Tibial artery (tissue), 4 donors: ENCODE data around the gene MALAT1.
"Not testable (repeated sequence)": the region's sequence is repeated elsewhere in the genome, so short reads cannot be mapped to it uniquely, and the experiment has no call there.

Experiments
- DNase-seq, 2 donors: peaks; one replicate each; pipeline ENCODE4 v3.0.0-alpha.2; 2019
- H3K27ac ChIP-seq, 2 donors: fragments of 200-600 bp; sonication (generic) in 1 of 2; 1 replicate in 1 of 2; 2 replicates in 1 of 2; pipeline ENCODE4 v1.5.1; 2018 to 2019; ENCODE audit warnings: mild to moderate bottlenecking in 1 of 2
- H3K27me3 ChIP-seq, 2 donors: fragments of 200-600 bp; sonication (generic) in 1 of 2; one replicate each; pipeline versions ENCODE4 v1.5.1 to v1.6.0; 2016 to 2019
- H3K36me3 ChIP-seq, 3 donors: fragments of 200-600 bp; sonication (generic) in 2 of 3; one replicate each; pipeline ENCODE4 v1.5.1; 2016 to 2019; ENCODE audit warnings: mild to moderate bottlenecking in 2 of 3
- H3K4me1 ChIP-seq, 4 donors: fragments of 200-600 bp; sonication (generic) in 2 of 4; 1 replicate in 3 of 4; 2 replicates in 1 of 4; pipeline ENCODE4 v1.5.1; 2016 to 2019
- H3K4me3 ChIP-seq, 2 donors: fragments of 200-600 bp; sonication (generic) in 1 of 2; 1 replicate in 1 of 2; 2 replicates in 1 of 2; pipeline ENCODE4 v1.5.1; 2018 to 2019; ENCODE audit warnings: mild to moderate bottlenecking in 2 of 2
- H3K9me3 ChIP-seq, 3 donors: fragments of 200-600 bp; sonication (generic) in 1 of 3; one replicate each; pipeline ENCODE4 v1.5.1; 2016 to 2019
- CTCF ChIP-seq, 2 experiments: fragments of 200-600 bp in 1 of 2; fragments of 450-650 bp in 1 of 2; IDR thresholded peaks; one replicate each; pipeline ENCODE4 v1.5.1; 2017 to 2019; ENCODE audit warnings: antibody characterized with exemption in 2 of 2, mild to moderate bottlenecking in 1 of 2, moderate library complexity in 1 of 2
- intact Hi-C: fragments of 100-400 bp; cut with DNase I; formaldehyde crosslinking; loops from one replicate; pipeline ENCODE4 v1.15.0; 2023; ENCODE audit warnings: low total_unique reads

MALAT1 gene

DNA sequence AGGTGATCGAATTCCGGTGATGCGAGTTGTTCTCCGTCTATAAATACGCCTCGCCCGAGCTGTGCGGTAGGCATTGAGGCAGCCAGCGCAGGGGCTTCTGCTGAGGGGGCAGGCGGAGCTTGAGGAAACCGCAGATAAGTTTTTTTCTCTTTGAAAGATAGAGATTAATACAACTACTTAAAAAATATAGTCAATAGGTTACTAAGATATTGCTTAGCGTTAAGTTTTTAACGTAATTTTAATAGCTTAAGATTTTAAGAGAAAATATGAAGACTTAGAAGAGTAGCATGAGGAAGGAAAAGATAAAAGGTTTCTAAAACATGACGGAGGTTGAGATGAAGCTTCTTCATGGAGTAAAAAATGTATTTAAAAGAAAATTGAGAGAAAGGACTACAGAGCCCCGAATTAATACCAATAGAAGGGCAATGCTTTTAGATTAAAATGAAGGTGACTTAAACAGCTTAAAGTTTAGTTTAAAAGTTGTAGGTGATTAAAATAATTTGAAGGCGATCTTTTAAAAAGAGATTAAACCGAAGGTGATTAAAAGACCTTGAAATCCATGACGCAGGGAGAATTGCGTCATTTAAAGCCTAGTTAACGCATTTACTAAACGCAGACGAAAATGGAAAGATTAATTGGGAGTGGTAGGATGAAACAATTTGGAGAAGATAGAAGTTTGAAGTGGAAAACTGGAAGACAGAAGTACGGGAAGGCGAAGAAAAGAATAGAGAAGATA lies at the start of gene MALAT1:
TSS of gene MALAT1 (plus strand) at position 69 of the 736 bp plus-strand sequence.
- peaks cover 34 to 40% (median 40%) of the 10 kb centered on the region in 3 donors for H3K36me3 ChIP-seq
- TF ChIP-seq CTCF (IDR thresholded peaks at IDR 0.05), result peak in 1 of 2 experiments; percentile 27
- intact Hi-C loops, result no loop called here
- H3K4me3 ChIP-seq, result peak within 1 kb of the TSS; percentile 74 to 86
- peak; percentile 92 to 95 for DNase-seq
- H3K4me1 ChIP-seq, result peaks cover 8 to 35% (median 23%) of the 10 kb centered on the region in 4 donors
- H3K27me3 ChIP-seq, result no peaks in the 10 kb centered on the region
- H3K27ac ChIP-seq, result peak within 1 kb of the TSS; percentile 99
- H3K9me3 ChIP-seq, result no peaks in the 10 kb centered on the region

DNA sequence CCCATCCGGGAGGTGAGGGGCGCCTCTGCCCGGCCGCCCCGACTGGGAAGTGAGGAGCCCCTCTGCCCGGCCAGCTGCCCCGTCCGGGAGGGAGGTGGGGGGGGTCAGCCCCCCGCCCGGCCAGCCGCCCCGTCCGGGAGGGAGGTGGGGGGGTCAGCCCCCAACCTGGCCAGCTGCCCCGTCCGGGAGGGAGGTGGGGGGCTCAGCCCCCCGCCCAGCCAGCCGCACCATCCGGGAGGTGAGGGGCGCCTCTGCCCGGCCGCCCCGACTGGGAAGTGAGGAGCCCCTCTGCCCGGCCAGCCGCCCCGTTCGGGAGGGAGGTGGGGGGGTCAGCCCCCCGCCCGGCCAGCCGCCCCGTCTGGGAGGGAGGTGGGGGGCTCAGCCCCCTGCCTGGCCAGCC lies 47.5 kb upstream of the MALAT1 start:
- H3K9me3 ChIP-seq, DNase-seq, H3K27me3 ChIP-seq, H3K36me3 ChIP-seq, H3K27ac ChIP-seq, intact Hi-C loops, H3K4me3 ChIP-seq: not testable (repeated sequence)
- H3K4me1 ChIP-seq, result peaks cover 0 to 40% (median 17%) of the 10 kb centered on the region in 4 donors

GRCh38 chr11:65452259-65452658 lies 46.6 kb upstream of the MALAT1 start:
- H3K27ac ChIP-seq, result peak overlapping the region; percentile 79 to 87
- peaks cover 0 to 30% (median 15%) of the 10 kb centered on the region in 4 donors for H3K4me1 ChIP-seq
- intact Hi-C loops, result not testable (repeated sequence)

DNA sequence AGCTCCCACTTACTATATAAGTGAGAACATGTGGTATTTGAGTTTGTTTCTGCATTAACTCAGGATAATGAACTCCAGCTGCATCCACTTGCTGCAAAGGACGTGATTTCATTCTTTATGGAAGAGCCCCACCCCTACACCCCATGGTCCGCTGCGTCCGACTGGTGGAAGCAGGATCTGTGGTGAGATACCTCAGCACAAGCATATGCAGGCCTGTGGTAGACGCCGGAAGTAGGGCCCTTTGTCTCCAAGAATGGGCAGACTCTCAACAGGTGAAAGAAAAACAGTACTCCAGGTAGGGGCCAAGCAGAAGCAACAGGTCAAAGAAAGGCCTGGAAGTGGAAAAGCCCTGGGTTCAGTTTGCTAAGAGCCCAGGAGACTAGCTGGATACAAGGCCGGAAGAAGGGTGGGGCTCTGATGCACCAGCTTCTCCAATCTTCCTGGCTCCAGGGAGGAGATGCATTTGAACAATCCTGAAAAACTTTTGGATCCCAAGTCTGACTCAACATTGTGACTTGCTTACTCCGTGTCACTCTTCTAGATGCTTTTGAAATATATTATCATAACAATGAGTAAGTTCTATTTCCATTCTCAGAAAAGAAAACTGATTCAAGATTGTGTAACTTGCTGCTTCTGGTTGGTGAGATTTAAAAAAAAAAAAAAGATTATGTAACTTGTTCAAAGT lies 45.9 kb upstream of the MALAT1 start:
- TF ChIP-seq CTCF (IDR thresholded peaks at IDR 0.05), result no peak
- Histone ChIP-seq H3K27me3 (no peaks in the 10 kb centered on the region), H3K4me1 (peaks cover 0 to 27% (median 15%) of the 10 kb centered on the region in 4 donors), H3K36me3 (no peaks in the 10 kb centered on the region), H3K4me3 (no peak overlapping the region), H3K27ac (peak overlapping the region; percentile 79 to 87), H3K9me3 (no peaks in the 10 kb centered on the region)
- peak; percentile 68 to 78 for DNase-seq
- intact Hi-C loops, result no loop called here

More at GRCh38 chr11:65452259-65452658, 46.6 kb upstream of the MALAT1 start:
- not testable (repeated sequence) for H3K9me3 ChIP-seq, H3K4me3 ChIP-seq, H3K27me3 ChIP-seq, H3K36me3 ChIP-seq, DNase-seq

DNA sequence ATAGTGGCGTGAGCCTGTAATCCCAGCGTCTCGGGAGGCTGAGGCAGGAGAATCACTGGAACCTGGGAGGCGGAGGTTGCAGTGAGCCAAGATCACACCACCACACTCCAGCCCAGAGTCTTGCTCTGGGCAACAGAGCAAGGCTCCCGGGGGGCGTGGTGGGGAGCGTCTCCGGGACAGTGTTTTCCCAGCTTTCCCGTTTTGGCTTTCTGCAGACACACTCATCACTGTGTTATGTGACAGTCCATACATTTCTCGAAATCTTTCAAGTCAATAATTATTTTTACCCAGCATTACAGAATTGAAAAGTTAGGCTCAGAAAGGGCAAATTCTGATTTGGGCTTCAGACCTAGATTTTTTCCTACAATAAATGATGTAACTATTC lies 44.5 kb upstream of the MALAT1 start:
- Histone ChIP-seq H3K4me1 (peaks cover 0 to 27% (median 15%) of the 10 kb centered on the region in 4 donors), H3K27ac (peak overlapping the region; percentile 79 to 87), H3K9me3 (no peaks in the 10 kb centered on the region), H3K4me3 (peak overlapping the region; percentile 53 to 56), H3K36me3 (no peaks in the 10 kb centered on the region), H3K27me3 (no peaks in the 10 kb centered on the region)
- no peak for TF ChIP-seq CTCF (IDR thresholded peaks at IDR 0.05)
- DNase-seq, result peak in 1 of 2 donors; percentile 72
- intact Hi-C loops, result no loop called here

DNA sequence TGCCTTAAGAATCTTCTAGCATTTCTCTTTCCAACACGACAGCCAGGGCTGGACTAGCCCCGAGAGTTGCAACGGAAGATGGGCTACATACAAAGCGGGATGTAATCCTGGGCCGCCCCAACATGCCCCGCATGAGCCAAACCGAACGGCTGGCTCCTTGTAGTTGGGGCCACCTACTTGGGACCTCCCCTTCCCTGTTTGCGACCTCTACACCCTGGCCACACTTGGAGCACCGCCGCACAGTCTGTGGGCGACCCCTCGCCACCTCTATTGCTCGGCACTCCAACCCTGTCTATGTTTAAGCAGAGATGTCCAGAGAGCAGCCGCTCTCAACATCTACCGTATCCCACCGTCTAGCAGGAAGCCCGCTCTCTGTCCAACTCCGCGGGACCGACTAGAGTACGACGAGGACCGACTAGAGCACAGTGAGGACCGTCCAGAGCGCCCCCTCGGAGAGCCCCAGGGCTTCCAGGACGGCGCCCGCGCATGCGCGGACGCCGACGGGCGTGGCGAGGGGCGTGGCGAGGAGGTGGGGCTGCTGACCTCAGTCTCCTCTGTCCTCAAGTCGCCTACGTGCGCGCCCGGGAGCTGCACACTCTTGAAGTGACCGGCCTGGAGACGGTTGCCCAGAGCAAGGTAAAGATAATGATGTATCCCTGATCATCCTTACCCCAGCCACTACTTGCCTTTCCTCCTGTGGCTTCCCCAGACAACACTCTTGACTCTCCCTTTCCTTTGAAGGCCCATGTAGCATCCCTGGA lies 44.0 kb upstream of the MALAT1 start:
- no peak for TF ChIP-seq CTCF (IDR thresholded peaks at IDR 0.05)
- peak; percentile 91 to 96 for DNase-seq
- Histone ChIP-seq H3K36me3 (no peaks in the 10 kb centered on the region), H3K4me1 (peaks cover 0 to 27% (median 15%) of the 10 kb centered on the region in 4 donors), H3K9me3 (no peaks in the 10 kb centered on the region), H3K4me3 (peak overlapping the region; percentile 53 to 56), H3K27me3 (no peaks in the 10 kb centered on the region), H3K27ac (peak overlapping the region; percentile 79 to 87)
- intact Hi-C loops, result no loop called here
